Activated CD4-positive, alpha-beta T cell treated with anti-CD3 and anti-CD28 coated beads, Interleukin-10, Interleukin-2, amounts not matched to agents 100 ng/mL and 50 ng/mL, durations not matched to agents 16 hours and 8 hours (primary cell): ENCODE measurements around the gene UCN2.
"Not testable (repeated sequence)": the region's sequence is repeated elsewhere in the genome, so short reads cannot be mapped to it uniquely, and the experiment has no call there.

Experiments used
- DNase-seq: peaks from one replicate; pipeline ENCODE4 v3.0.0-alpha.2; 2020

Gene UCN2

DNA sequence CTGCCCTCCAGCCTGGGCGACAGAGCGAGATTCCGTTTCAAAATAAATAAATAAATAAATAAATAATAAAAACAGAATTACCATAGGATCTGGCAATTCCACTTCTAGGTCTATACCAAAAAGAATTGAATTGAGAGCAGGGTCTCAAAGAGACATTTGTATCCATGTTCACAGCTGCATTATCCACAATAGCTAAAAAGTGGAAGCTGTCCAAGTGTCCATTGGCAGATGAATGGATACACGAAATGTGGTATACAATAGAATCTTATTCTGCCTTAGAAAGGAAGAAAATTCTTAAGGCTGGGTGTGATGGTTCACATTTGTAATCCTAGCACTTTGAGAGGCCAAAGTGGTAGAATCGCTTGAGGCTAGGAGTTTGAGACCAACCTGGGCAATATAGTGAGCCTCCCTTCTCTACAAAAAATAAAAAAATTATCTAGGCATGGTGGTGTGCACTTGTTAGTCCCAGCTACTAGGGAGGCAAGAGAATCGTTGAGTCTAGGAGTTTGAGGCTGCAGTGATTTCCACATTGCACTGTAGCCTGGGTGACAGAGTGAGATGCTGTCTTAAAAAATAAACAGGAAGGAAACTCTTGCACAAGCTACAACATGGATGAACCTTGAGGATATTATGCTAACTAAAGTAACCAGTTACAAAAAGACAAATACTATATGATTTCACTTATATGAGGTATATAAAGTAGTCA is 31.2 kb downstream of the UCN2 start:
- DNase-seq: no peak

DNA sequence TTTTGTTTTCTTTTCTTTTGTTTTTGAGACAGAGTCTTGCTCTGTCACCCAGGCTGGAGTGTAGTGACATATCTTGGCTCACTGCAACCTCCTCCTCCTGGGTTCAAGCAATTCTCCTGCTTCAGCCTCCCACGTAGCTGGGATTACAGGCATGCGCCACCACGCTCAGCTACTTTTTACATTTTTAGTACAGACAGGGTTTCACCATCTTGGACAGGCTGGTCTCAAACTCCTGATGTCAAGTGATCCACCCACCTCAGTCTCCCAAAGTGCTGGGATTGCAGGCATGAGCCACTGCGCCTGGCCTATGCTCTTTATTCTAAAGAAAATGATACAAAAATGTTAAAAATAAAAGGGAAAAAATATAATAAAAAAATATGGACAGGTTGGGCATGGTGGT is 32.9 kb downstream of the UCN2 start:
- DNase-seq: not testable (repeated sequence)

DNA sequence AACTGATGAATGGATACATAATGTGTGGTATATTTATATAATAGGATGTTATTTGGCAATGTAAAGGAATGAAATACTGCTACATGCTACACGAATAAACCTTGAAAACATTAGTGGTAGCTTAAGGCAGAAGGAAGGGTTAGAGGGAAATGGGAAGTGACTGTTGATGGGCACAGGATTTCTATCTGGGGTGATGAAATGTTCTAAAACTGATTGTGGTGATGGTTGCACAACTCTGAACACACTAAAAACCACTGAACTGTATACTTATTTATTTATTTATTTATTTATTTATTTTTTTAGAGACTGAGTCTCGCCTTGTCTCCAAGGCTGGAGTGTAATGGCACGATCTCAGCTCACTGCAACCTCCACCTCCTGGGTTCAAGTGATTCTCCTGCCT is 34.8 kb downstream of the UCN2 start:
- no peak for DNase-seq

DNA sequence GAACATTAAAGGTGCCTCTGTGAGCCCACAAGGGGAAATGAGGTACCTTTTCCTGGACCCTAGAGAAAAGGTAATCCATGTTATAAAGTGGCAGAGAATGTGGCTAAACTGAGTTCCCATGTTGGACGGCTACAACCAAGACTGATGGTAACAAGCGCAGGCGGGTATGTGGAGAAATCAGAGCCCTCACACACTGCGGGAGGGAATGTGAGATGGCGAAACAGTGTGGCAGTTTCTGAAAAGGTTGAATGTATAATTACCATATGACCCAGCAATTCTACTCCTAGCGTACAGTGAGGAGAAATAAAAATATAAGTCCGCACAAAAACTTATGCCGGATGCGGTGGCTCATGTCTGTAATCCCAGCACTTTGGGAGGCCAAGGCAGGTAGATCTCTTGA is 35.5 kb downstream of the UCN2 start:
- no peak for DNase-seq

DNA sequence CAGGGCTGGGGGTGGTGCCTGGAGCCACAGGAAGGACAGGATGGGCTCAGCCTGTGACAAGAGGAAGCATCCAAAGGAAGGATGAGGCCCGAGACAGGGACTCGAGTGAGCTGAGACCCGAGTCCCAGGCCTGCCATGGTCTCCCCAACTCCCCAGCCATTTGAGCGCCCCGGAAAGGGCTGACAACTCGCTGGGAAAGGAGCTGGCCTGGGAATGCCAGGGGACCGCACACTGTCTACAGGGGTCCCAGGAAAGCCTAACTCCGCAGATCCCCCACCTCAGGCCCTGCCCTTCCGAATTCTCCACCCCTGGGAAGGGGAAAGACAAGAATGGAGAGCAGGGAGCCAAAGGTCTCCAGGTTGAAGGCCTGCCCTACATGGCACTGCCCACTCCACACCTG is 38.6 kb downstream of the UCN2 start:
- no peak for DNase-seq

DNA sequence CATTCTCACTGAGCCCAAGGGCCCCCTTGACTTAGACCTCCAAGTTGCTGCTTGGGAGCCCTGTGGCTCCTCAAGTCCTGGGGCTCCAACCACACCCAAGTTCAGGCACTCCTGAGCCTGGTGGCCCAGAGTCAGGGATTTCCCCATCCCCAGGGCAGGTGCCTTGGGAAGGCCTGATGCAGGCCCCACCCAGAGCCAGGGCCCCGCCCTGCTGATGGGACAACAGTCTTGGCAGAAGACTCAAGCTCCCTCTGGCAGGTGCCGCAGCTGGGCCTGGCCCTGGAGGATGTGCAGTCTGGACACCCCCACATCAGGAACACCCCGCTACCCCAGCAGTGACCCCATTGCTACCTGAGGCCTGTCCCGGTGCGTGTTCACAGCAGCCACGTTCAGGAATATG is 41.9 kb downstream of the UCN2 start:
- DNase-seq: no peak

DNA sequence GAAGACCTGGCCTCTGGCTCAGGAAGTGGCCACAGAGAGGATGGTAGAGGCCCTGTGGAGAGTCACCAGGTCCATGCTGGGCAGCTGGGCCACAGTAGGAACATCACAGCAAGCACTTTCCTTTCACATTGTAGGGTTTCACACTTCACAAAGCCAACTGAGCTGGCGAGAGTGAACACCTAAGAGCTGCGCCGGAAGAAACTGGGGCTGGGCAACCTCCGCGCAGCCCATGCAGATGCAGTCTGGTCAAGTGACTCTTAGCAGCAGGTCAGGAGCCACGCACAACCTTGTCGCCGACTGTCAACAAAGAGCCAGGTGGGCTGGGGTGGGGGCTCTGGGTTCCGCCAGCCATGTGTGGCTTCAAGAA is 44.3 kb downstream of the UCN2 start:
- DNase-seq: no peak

DNA sequence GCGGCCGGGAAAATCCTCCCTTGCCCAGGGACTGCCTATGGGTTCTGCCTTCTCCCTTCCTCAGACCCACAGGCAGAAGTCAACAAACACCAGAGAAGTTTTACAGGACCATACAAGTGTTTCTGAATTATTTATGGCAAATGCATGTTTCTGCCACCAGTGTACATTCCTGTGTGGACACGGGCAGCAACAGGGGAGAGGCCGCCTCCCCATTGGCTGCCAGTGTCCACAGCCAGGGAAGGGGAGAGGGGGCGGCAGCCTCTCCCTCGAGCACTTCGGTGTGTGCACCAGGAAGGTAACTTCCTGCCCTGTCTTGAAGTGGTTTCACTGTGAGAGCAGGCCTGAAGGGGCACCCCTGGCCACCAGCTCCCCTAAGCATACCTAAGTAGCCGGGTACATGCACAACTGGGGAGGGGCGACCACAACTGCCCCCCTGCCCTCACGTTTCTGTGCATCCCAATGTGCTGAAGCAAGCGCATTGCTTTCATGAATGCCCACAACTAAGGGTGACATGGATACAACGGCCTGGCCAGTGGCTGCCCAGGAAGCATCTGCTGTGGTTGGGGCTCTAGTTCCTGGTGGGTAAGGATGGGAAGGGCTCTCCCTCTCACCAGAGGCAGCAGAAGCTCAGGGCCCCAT is 44.8 kb downstream of the UCN2 start:
- DNase-seq: no peak

DNA sequence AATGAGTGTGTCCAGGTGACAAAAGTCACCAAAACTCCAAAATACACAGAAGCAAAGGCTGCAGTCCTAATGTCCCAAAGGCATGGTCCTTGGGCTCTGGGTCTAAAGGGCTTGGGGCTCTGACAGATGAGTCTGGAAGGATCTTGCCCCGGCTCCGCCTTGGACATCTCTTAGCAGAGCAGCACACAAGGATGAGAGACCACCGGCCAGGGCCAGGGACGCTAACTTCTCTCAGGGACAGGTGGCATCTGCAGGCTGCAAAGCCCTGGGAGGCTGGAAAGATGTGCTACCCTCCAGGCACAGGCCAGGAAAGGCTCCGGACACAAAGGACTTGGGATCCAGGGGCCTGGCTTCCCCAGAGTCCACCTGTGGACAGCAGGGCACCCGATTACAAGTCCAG is 45.5 kb downstream of the UCN2 start:
- DNase-seq: no peak

DNA sequence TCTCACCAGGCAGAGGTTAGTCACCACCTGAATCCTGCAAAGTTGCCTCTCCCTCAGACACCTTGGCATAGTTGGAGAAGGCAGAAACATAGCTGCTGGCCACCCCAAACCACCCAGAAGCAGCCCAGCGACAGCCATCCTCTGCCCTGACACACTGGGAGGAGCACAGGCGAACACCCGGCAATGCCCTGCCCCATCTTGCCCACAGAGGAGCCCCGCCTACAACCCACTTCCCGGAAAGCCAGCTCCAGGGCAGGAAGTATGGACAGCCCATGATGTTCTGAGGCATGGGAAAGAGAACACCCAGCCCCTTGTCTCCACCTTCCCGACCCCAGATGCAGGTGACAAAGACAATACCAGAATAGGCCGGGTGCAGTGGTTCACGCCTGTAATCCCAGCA is 47.0 kb downstream of the UCN2 start:
- peak; percentile 53 for DNase-seq

DNA sequence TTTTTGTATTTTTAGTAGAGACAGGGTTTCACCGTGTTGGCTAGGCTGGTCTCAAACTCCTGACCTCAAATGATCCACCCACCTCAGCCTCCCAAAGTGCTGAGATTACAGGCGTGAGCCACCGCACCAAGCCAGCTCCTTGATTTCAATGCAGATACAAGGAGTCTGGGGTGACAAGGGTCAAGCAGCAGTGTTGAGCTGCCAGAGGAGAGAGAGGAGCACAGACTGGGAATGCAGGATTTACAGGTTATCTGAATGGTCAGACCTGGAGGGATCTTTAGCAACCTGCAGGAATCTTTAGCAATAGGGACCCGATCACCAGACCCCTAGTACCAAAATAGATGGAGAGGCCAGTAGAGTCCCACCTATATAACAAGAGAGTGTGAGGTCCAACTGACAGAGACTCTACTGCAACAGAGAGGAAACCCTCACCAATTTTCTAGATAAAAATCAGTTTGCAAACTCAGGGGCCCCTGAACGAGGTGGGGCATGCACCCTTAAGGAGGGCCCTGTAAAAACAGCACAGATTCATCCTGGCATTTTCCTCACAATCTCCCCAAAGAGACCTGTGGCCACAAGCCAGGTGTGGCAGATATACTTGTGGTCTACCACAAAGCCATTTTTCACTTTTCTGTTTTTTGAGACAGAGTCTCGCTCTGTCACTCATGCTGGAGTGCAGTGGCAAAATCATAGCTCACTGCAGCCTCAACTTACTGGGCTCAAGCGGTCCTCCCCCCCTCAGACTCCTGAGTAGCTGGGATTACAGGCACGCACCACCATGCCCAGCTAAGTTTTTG is 49.0 kb downstream of the UCN2 start:
- peak; percentile 68 for DNase-seq
